HG02885 (cell line): ENCODE measurements around the gene HSD17B7.
A peak's percentile ranks its signal among the peaks of the same experiment; 100 is the strongest.

Experiments
- ATAC-seq: cut with Tn5 transposase; IDR thresholded peaks from one replicate; pipeline ENCODE4 v1.9.1; 2021; ENCODE audit warnings: mild to moderate bottlenecking; ENCODE audit not compliant: unreplicated experiment, poor library complexity

The HSD17B7 gene

GRCh38 chr1:162854245-162854882, 63.9 kb downstream of the HSD17B7 start:
- ATAC-seq, result peak; percentile 86

DNA sequence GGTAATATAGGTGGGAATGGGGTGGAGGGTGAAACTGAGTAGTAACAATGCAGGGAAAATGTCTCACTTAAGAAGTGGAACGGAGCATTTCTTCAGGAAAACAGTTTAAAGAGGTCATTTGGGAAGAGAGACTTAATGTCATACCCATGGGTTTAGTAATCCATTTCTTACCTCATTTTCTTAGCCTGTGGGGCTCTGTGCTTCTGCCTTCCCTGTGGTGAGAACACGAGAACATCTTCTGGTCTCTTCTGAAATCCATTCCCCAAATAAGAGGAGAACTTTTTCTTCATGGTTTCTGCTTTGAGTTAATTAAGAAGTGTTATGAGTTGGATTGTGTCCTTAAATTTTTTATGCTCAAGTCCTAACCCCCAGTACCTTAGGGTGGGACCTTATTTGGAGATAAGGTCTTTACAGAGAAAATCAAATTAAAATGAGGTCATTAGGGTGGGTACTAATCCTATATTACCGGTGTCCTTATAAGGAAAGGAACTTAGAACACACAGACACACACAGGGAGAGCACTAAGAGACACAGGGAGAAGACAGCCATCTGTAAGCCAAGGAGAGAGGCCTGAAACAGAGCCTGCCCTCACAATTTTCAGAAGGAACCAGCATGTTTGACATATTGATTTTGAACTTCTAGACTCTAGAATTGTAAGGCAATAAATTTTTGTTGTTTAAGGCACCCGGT, 65.1 kb downstream of the HSD17B7 start:
- ATAC-seq, result no peak

DNA sequence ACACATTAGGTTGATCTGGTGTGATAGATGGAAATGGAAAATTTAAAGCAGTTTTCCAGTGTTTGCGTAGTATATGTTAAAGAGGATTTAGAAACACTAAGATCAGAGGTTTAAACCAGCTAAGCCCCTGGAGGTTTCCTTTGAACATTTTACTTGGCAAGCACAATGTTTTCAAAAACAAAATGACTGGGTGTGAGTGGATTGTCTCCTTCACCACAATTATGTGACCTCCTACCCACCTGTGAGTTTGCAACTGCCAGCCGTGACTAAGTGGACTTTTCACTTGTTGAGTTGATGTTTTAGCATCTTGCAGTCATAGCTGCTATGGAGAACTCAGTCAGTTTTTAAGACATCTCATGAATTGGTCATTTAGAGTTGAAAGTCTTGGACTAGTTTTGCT, 65.8 kb downstream of the HSD17B7 start:
- ATAC-seq, result no peak

DNA sequence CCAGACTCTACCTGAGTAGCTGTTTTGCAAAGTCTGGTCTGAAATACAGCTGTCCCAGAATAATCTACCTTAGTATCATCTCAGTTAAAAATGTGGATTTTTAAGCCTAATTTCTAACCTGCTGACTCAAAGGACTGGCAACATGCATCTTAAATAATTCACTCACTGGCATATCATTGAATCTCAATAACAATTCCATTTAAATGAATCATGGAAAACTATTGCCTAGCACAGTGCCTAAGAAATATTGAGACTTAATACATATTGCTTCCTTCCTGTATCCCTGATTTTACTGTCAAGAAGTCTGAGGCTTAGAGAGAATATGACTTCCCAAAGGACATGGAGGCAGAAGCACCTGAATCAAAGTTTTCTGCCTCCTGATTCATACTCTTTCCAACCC, 67.3 kb downstream of the HSD17B7 start:
- no peak for ATAC-seq

DNA sequence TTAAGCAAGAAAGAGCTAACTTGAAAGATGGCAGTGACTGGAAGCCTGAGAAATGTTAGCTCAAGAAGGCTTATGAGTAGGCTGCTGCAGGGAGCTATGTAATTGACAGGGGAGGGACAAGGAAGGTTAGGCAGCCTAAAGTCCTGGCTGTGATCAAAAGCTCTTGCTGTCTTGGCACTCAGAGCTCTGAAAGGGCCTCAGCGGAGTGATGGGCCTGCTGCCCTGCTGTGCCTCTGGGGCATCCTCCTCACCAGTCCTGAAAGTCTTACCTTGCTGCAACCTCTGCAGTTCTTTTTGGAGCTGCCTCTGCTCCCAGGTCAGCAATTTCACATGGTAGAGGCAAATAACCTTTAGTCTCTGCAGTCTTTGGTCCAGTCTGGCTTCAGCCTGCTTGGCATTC, 68.7 kb downstream of the HSD17B7 start:
- ATAC-seq, result no peak

GRCh38 chr1:162861101-162861500, 70.6 kb downstream of the HSD17B7 start, which contains the start of gene CCDC190:
Gene CCDC190 (minus strand): TSS chr1:162861175. CDS start chr1:162859646, 1,529 bp downstream.
- no peak for ATAC-seq

DNA sequence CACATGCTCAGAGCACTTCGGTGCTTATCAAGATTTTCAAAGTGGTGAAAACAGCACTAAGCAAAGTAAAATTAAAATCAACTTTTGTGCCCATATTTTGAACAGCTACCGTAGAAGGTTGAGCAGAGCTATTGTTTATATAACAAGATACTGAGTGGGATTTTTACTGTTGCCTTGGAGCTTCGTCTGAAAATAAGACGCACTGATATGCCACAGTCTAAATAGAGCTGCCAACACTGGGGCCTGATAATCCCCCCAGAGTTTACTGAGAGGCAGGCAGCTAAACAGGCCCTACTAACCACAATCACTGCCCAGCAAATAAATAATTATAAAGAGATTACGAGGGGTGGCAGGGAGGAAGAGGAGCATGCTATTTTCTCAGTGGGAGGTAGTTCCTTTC, 71.1 kb downstream of the HSD17B7 start:
- no peak for ATAC-seq
